H9 (cell line): ENCODE results near the gene TRAK1. TPM values are rescaled to one million over a fixed set of nuclear protein-coding genes. Genes with fewer than 3 reads are reported as not detected.

Source experiments
- DNase-seq: peaks from one replicate; pipeline ENCODE4 v3.0.0-alpha.2; 2017
- H2AFZ ChIP-seq: one replicate; pipeline ENCODE4 v1.6.1; 2013; ENCODE audit warnings: mild to moderate bottlenecking, low read length, control low read depth, moderate library complexity
- H2AK5ac ChIP-seq: 2 replicates; pipeline ENCODE4 v1.6.1; 2013; ENCODE audit warnings: low read length, control low read depth, mixed read lengths; ENCODE audit not compliant: insufficient read length
- H2BK120ac ChIP-seq: one replicate; pipeline ENCODE4 v1.6.1; 2013; ENCODE audit warnings: low read depth, mild to moderate bottlenecking, low read length, control low read depth, inconsistent platforms; ENCODE audit not compliant: poor library complexity, severe bottlenecking
- H2BK12ac ChIP-seq: 2 replicates; pipeline ENCODE4 v1.6.1; 2013; ENCODE audit warnings: low read length, control low read depth, mixed read lengths, low read depth; ENCODE audit not compliant: insufficient read length
- H2BK15ac ChIP-seq: 2 replicates; pipeline ENCODE4 v1.6.1; 2013; ENCODE audit warnings: low read depth, low read length, control low read depth
- H2BK20ac ChIP-seq: one replicate; pipeline ENCODE4 v1.6.1; 2013; ENCODE audit warnings: low read depth, mild to moderate bottlenecking, low read length, control low read depth, inconsistent platforms; ENCODE audit not compliant: poor library complexity, severe bottlenecking
- H2BK5ac ChIP-seq: 2 replicates; pipeline ENCODE4 v1.6.1; 2013; ENCODE audit warnings: low read length, control low read depth, mixed read lengths; ENCODE audit not compliant: insufficient read length
- H3K14ac ChIP-seq: 2 replicates; pipeline ENCODE4 v1.6.1; 2013; ENCODE audit warnings: low read length, control low read depth; ENCODE audit not compliant: insufficient read depth
- H3K18ac ChIP-seq: 2 replicates; pipeline ENCODE4 v1.6.1; 2013; ENCODE audit warnings: low read depth, mild to moderate bottlenecking, mixed read lengths, low read length, control low read depth; ENCODE audit not compliant: insufficient read length
- H3K23ac ChIP-seq: 2 replicates; pipeline ENCODE4 v1.6.1; 2013; ENCODE audit warnings: low read length, control low read depth, mixed read lengths, low read depth; ENCODE audit not compliant: insufficient read length
- H3K23me2 ChIP-seq: 2 replicates; pipeline ENCODE4 v1.6.1; 2013; ENCODE audit warnings: low read depth, mild to moderate bottlenecking, mixed read lengths, low read length, control low read depth; ENCODE audit not compliant: insufficient read length, poor library complexity, severe bottlenecking
- H3K27ac ChIP-seq: 2 replicates; pipeline ENCODE4 v1.5.1; 2013; ENCODE audit warnings: low read length, control low read depth, mixed read lengths, low read depth; ENCODE audit not compliant: insufficient read length
- H3K27me3 ChIP-seq: 2 replicates; pipeline ENCODE4 v1.6.1; 2013; ENCODE audit warnings: low read length, control low read depth, inconsistent platforms; ENCODE audit not compliant: insufficient read depth
- H3K4ac ChIP-seq: 2 replicates; pipeline ENCODE4 v1.6.1; 2013; ENCODE audit warnings: low read depth, mild to moderate bottlenecking, control low read depth, inconsistent platforms, low read length, moderate library complexity
- H3K4me1 ChIP-seq: 2 replicates; pipeline ENCODE4 v1.6.1; 2013; ENCODE audit warnings: low read length, control low read depth, inconsistent platforms; ENCODE audit not compliant: insufficient read depth
- H3K4me2 ChIP-seq: 2 replicates; pipeline ENCODE4 v1.6.1; 2013; ENCODE audit warnings: low read length, control low read depth, mixed read lengths; ENCODE audit not compliant: insufficient read length, insufficient read depth
- H3K56ac ChIP-seq: 2 replicates; pipeline ENCODE4 v1.6.1; 2013; ENCODE audit warnings: low read depth, mild to moderate bottlenecking, mixed read lengths, low read length, control low read depth; ENCODE audit not compliant: insufficient read length
- H3K79me1 ChIP-seq: 2 replicates; pipeline ENCODE4 v1.6.1; 2013; ENCODE audit warnings: low read depth, mild to moderate bottlenecking, moderate library complexity, low read length, control low read depth, inconsistent platforms; ENCODE audit not compliant: insufficient read depth, poor library complexity, severe bottlenecking
- H3K79me2 ChIP-seq: 2 replicates; pipeline ENCODE4 v1.6.1; 2013; ENCODE audit warnings: low read length, control low read depth, inconsistent platforms; ENCODE audit not compliant: insufficient read depth
- H3K9ac ChIP-seq: 2 replicates; pipeline ENCODE4 v1.6.1; 2013; ENCODE audit warnings: low read length, control low read depth, mixed read lengths; ENCODE audit not compliant: insufficient read length; ENCODE audit errors: extremely low read depth
- H3K9me3 ChIP-seq: one replicate; pipeline ENCODE4 v1.6.1; 2013; ENCODE audit warnings: low read depth, low read length, inconsistent platforms; ENCODE audit not compliant: control insufficient read depth
- H3T11ph ChIP-seq: one replicate; pipeline ENCODE4 v1.6.1; 2013; ENCODE audit warnings: mild to moderate bottlenecking, low read length, control low read depth, inconsistent platforms
- H4K20me1 ChIP-seq: one replicate; pipeline ENCODE4 v1.6.1; 2013; ENCODE audit not compliant: control insufficient read depth, insufficient read length, insufficient read depth
- H4K5ac ChIP-seq: 2 replicates; pipeline ENCODE4 v1.6.1; 2013; ENCODE audit warnings: low read depth, mild to moderate bottlenecking, mixed read lengths, low read length, control low read depth; ENCODE audit not compliant: insufficient read length
- H4K8ac ChIP-seq: replicated peaks from 2 replicates; pipeline ENCODE4 v1.6.1; 2013; ENCODE audit warnings: low read length, control low read depth, mixed read lengths, low read depth; ENCODE audit not compliant: insufficient read length
- H4K91ac ChIP-seq: 2 replicates; pipeline ENCODE4 v1.6.1; 2013; ENCODE audit warnings: low read depth, mild to moderate bottlenecking, moderate library complexity, mixed read lengths, low read length, control low read depth; ENCODE audit not compliant: insufficient read length
- H3K27ac Mint-ChIP-seq, 3 experiments: 2 replicates in 2 of 3; 3 replicates in 1 of 3; pipeline ENCODE4 v1.8.0; 2020 to 2021; ENCODE audit warnings: mixed read lengths in 3 of 3, mild to moderate bottlenecking in 1 of 3, moderate library complexity in 1 of 3
- H3K27me3 Mint-ChIP-seq: 2 replicates; pipeline ENCODE4 v1.8.0; 2021; ENCODE audit warnings: low read depth, mild to moderate bottlenecking, moderate library complexity, mixed read lengths
- H3K36me3 Mint-ChIP-seq, 3 experiments: 2 replicates in 2 of 3; 3 replicates in 1 of 3; pipeline ENCODE4 v1.8.0; 2020 to 2021; ENCODE audit warnings: low read depth in 3 of 3, mixed read lengths in 3 of 3; ENCODE audit not compliant: insufficient read depth in 1 of 3
- H3K4me1 Mint-ChIP-seq, 2 experiments: 2 replicates each; pipeline ENCODE4 v1.8.0; 2020; ENCODE audit warnings: mixed read lengths in 2 of 2
- H3K4me3 Mint-ChIP-seq, 2 experiments: 2 replicates in 1 of 2; 3 replicates in 1 of 2; pipeline ENCODE4 v1.8.0; 2020 to 2021; ENCODE audit warnings: mild to moderate bottlenecking in 2 of 2, mixed read lengths in 2 of 2, moderate library complexity in 1 of 2
- H3K9me3 Mint-ChIP-seq, 2 experiments: 2 replicates in 1 of 2; 3 replicates in 1 of 2; pipeline ENCODE4 v1.8.0; 2020; ENCODE audit warnings: mild to moderate bottlenecking in 2 of 2, mixed read lengths in 2 of 2, moderate library complexity in 1 of 2
- CTCF ChIP-seq: fragments of 200-600 bp; sonication (generic); conservative IDR thresholded peaks from 3 replicates; pipeline ENCODE4 v1.8.0; 2021; ENCODE audit warnings: antibody characterized with exemption, mild to moderate bottlenecking
- WGBS: extraction: QIAGEN DNeasy Blood & Tissue Kit; methylation state at CpG from one replicate; pipeline ENCODE4 v1.1.7; 2013; ENCODE audit warnings: missing lambda C conversion rate, low lambda C conversion rate, mixed read lengths; ENCODE audit not compliant: insufficient read length; ENCODE audit errors: extremely low coverage; 5-methylcytosine and 5-hydroxymethylcytosine counted together
- total RNA-seq: library from RNA; stranded (reverse); gene quantifications from 2 replicates; pipeline ENCODE4 v1.2.1, GENCODE V29; 2021

Gene TRAK1
- total RNA-seq, 1 experiment from 2014 or later = 34.2 TPM

- Mint-ChIP-seq H3K27ac (no peak overlapping the region), H3K36me3 (no peaks in the 10 kb centered on the region; a peak in 1 of 7 replicates), H3K4me3 (no peak overlapping the region), H3K4me1 (no peaks in the 10 kb centered on the region), H3K9me3 (peaks cover 5 to 6% of the 10 kb centered on the region in 2 experiments; a peak in 3 of 5 replicates), H3K27me3 (peaks cover 59% of the 10 kb centered on the region)
- no peak for TF ChIP-seq CTCF
- no peak overlapping the region for H2AFZ ChIP-seq
- no peak overlapping the region for H4K5ac ChIP-seq
- no peak overlapping the region for H2BK5ac ChIP-seq
- no peaks in the 10 kb centered on the region for H3K27me3 ChIP-seq
- H3K18ac ChIP-seq = no peak overlapping the region
- H2BK12ac ChIP-seq = no peak overlapping the region
- H2BK15ac ChIP-seq = no peak overlapping the region
- no peak for DNase-seq
- no peak overlapping the region for H3K9ac ChIP-seq
- H2AK5ac ChIP-seq = no peak overlapping the region
- H3K56ac ChIP-seq = no peak overlapping the region
- H3K4me1 ChIP-seq = no peaks in the 10 kb centered on the region
- H2BK120ac ChIP-seq = no peak overlapping the region
- H4K91ac ChIP-seq = no peak overlapping the region
- no peaks in the 10 kb centered on the region for H3K79me2 ChIP-seq
- no peak overlapping the region for H4K8ac ChIP-seq
- no peaks in the 10 kb centered on the region for H3K9me3 ChIP-seq
- no peaks in the 10 kb centered on the region for H4K20me1 ChIP-seq
- H3K4me2 ChIP-seq = no peak overlapping the region
- H3K23ac ChIP-seq = no peak overlapping the region
- H2BK20ac ChIP-seq = no peak overlapping the region
- H3K23me2 ChIP-seq = no peaks in the 10 kb centered on the region
- no peak overlapping the region for H3K14ac ChIP-seq
- H3K4ac ChIP-seq = no peak overlapping the region
- H3K79me1 ChIP-seq = no peaks in the 10 kb centered on the region
- H3K27ac ChIP-seq = no peak overlapping the region
- H3T11ph ChIP-seq = no peak overlapping the region
- WGBS = no CpG with 5 or more reads among the region's 1 CpG
These were observed 179.4 kb downstream of the TRAK1 start for GRCh38 chr3:42270561-42270960.
